ENCODE results near the gene FBXO42. TPM values are rescaled to one million over a fixed set of nuclear protein-coding genes. Genes with fewer than 3 reads are reported as not detected.
"Not testable (repeated sequence)": the region's sequence is repeated elsewhere in the genome, so short reads cannot be mapped to it uniquely, and the experiment has no call there.

Gene FBXO42
- total RNA-seq, 1 donor from 2014 or later: 33.1 TPM

GRCh38 chr1:16266411-16267118 lies 85.7 kb downstream of the FBXO42 start:
- no peak for DNase-seq (ENCODE audit: low spot score)

GRCh38 chr1:16262067-16262466 lies 90.2 kb downstream of the FBXO42 start:
- no peak for DNase-seq (ENCODE audit: low spot score)

- DNase-seq (ENCODE audit: low spot score): no peak
Measured at GRCh38 chr1:16260814-16261213, 91.5 kb downstream of the FBXO42 start.

- no peak for DNase-seq (ENCODE audit: low spot score)
Measured at GRCh38 chr1:16258591-16259135, 93.6 kb downstream of the FBXO42 start.

GRCh38 chr1:16257968-16258367 lies 94.3 kb downstream of the FBXO42 start:
- DNase-seq (ENCODE audit: low spot score): no peak

GRCh38 chr1:16257556-16257955 lies 94.7 kb downstream of the FBXO42 start:
- not testable (repeated sequence) for DNase-seq (ENCODE audit: low spot score)

- DNase-seq (ENCODE audit: low spot score): no peak
Measured at GRCh38 chr1:16256478-16256877, 95.8 kb downstream of the FBXO42 start.

- no peak for DNase-seq (ENCODE audit: low spot score)
Measured at GRCh38 chr1:16254263-16254928, 97.9 kb downstream of the FBXO42 start.

- DNase-seq (ENCODE audit: low spot score): no peak
Measured at GRCh38 chr1:16253332-16253922, 98.9 kb downstream of the FBXO42 start.

GRCh38 chr1:16252912-16253311 lies 99.4 kb downstream of the FBXO42 start:
- DNase-seq (ENCODE audit: low spot score): no peak

- DNase-seq (ENCODE audit: low spot score): no peak
Measured at GRCh38 chr1:16251381-16251780, 100.9 kb downstream of the FBXO42 start.

GRCh38 chr1:16250524-16251251 lies 101.6 kb downstream of the FBXO42 start:
- DNase-seq (ENCODE audit: low spot score): no peak

GRCh38 chr1:16249596-16250241 lies 102.6 kb downstream of the FBXO42 start:
- DNase-seq (ENCODE audit: low spot score): no peak

GRCh38 chr1:16248603-16249516 lies 103.4 kb downstream of the FBXO42 start:
- peak; percentile 89 for DNase-seq (ENCODE audit: low spot score)

- no peak for DNase-seq (ENCODE audit: low spot score)
Measured at GRCh38 chr1:16248007-16248436, 104.3 kb downstream of the FBXO42 start.

GRCh38 chr1:16247441-16247840 lies 104.8 kb downstream of the FBXO42 start:
- no peak for DNase-seq (ENCODE audit: low spot score)

- no peak for DNase-seq (ENCODE audit: low spot score)
Measured at GRCh38 chr1:16246961-16247360, 105.3 kb downstream of the FBXO42 start.

GRCh38 chr1:16246239-16246638 lies 106.0 kb downstream of the FBXO42 start:
- DNase-seq (ENCODE audit: low spot score): not testable (repeated sequence)

GRCh38 chr1:16245476-16246196 lies 106.6 kb downstream of the FBXO42 start:
- no peak for DNase-seq (ENCODE audit: low spot score)
